Activated CD8-positive, alpha-beta T cell treated with anti-CD3 and anti-CD28 coated beads for 36 hours (primary cell): ENCODE measurements around the gene C10orf105. TPM values are rescaled to one million over a fixed set of nuclear protein-coding genes. Genes with fewer than 3 reads are reported as not detected.

ENCODE experiments used
- ATAC-seq: fragments of 200-7000 bp; cut with Tn5 transposase; one replicate; pipeline ENCODE4 v1.10.0; 2021; ENCODE audit warnings: mild to moderate bottlenecking, moderate library complexity
- CTCF ChIA-PET: fragments of 350-600 bp; sonication (Branson Sonifier 250); formaldehyde crosslinking; loops from one replicate; lab custom pipeline; 2021; ENCODE audit warnings: antibody characterized with exemption; lab: Charles Lee
- POLR2A ChIA-PET: fragments of 350-600 bp; sonication (Branson Sonifier 250); formaldehyde crosslinking; loops from one replicate; lab custom pipeline; 2021; ENCODE audit warnings: antibody characterized with exemption; lab: Charles Lee
- DNase-seq: peaks from one replicate; pipeline ENCODE4 v3.0.0-alpha.2; 2020
- H3K27ac Mint-ChIP-seq: one replicate; pipeline ENCODE4 v1.8.0; 2021; ENCODE audit warnings: mild to moderate bottlenecking, mixed read lengths
- H3K27me3 Mint-ChIP-seq: one replicate; pipeline ENCODE4 v1.8.0; 2021; ENCODE audit warnings: mixed read lengths
- H3K36me3 Mint-ChIP-seq: one replicate; pipeline ENCODE4 v1.8.0; 2021; ENCODE audit warnings: low read depth, mixed read lengths
- H3K4me1 Mint-ChIP-seq: one replicate; pipeline ENCODE4 v1.8.0; 2021; ENCODE audit warnings: low read depth, mixed read lengths
- H3K4me3 Mint-ChIP-seq: one replicate; pipeline ENCODE4 v1.8.0; 2021; ENCODE audit warnings: mild to moderate bottlenecking, moderate library complexity, mixed read lengths
- H3K9me3 Mint-ChIP-seq: one replicate; pipeline ENCODE4 v1.8.0; 2021; ENCODE audit warnings: mixed read lengths
- CTCF ChIP-seq: fragments of 200-600 bp; IDR thresholded peaks from one replicate; pipeline ENCODE4 v1.8.0; 2022; ENCODE audit warnings: antibody characterized with exemption, mild to moderate bottlenecking
- intact Hi-C: fragments of 100-400 bp; cut with micrococcal nuclease; formaldehyde crosslinking; loops from one replicate; pipeline ENCODE4 v1.10.0; 2022
- total RNA-seq, 2 experiments: library from RNA; stranded (reverse); gene quantifications; one replicate each; pipeline ENCODE4 v1.2.3, GENCODE V29; 2021

The C10orf105 gene
- total RNA-seq, 2 experiments from 2014 or later = 0.16 to 0.27 TPM

GRCh38 chr10:71685554-71686232 lies 33.9 kb downstream of the C10orf105 start:
- Mint-ChIP-seq H3K27ac (no peak overlapping the region), H3K4me3 (no peak overlapping the region), H3K36me3 (no peaks in the 10 kb centered on the region), H3K27me3 (no peaks in the 10 kb centered on the region), H3K9me3 (peaks cover 6% of the 10 kb centered on the region), H3K4me1 (peaks cover 7% of the 10 kb centered on the region)
- ChIA-PET CTCF (interaction anchor here (1.0 to 1.3 kb wide), 2 partner anchors 11 to 41 kb away, joined by 3 to 4 read pairs; no protein-coding TSS in a partner anchor), POLR2A (interaction anchor here (1.8 kb wide), 1 partner anchor 19 kb away, joined by 5 read pairs; no protein-coding TSS in a partner anchor)
- TF ChIP-seq CTCF = no peak
- intact Hi-C loops = no loop called here
- no peak for DNase-seq
- no peak for ATAC-seq

- ChIA-PET CTCF (interaction anchor here (0.8 to 1.0 kb wide), 4 partner anchors 10 to 42 kb away, joined by 3 to 5 read pairs (median 4); no protein-coding TSS in a partner anchor), POLR2A (no interaction called here)
- Mint-ChIP-seq H3K36me3 (no peaks in the 10 kb centered on the region), H3K27me3 (no peaks in the 10 kb centered on the region), H3K4me1 (peaks cover 7% of the 10 kb centered on the region), H3K9me3 (peaks cover 6% of the 10 kb centered on the region), H3K4me3 (no peak overlapping the region), H3K27ac (no peak overlapping the region)
- intact Hi-C loops = no loop called here
- peak; percentile 71 for DNase-seq
- TF ChIP-seq CTCF = no peak
- ATAC-seq = peak; percentile 87
These were observed 35.0 kb downstream of the C10orf105 start for GRCh38 chr10:71684356-71685173.

- intact Hi-C loops = no loop called here
- no peaks in the 10 kb centered on the region for H3K36me3 Mint-ChIP-seq
These were observed 36.3 kb downstream of the C10orf105 start for GRCh38 chr10:71683301-71683700.

GRCh38 chr10:71681977-71682376 lies 37.6 kb downstream of the C10orf105 start:
- no peak for ATAC-seq
- TF ChIP-seq CTCF = no peak
- CTCF ChIA-PET = no interaction called here

More at GRCh38 chr10:71683301-71683700, 36.3 kb downstream of the C10orf105 start:
- Mint-ChIP-seq H3K4me3 (no peak overlapping the region), H3K9me3 (peaks cover 5% of the 10 kb centered on the region), H3K27ac (no peak overlapping the region), H3K27me3 (no peaks in the 10 kb centered on the region), H3K4me1 (peaks cover 7% of the 10 kb centered on the region)
- ChIA-PET POLR2A (no interaction called here), CTCF (no interaction called here)
- TF ChIP-seq CTCF = no peak
- no peak for ATAC-seq
- no peak for DNase-seq

More at GRCh38 chr10:71681977-71682376, 37.6 kb downstream of the C10orf105 start:
- DNase-seq = no peak
- Mint-ChIP-seq H3K27me3 (no peaks in the 10 kb centered on the region), H3K27ac (no peak overlapping the region), H3K4me3 (no peak overlapping the region), H3K9me3 (no peaks in the 10 kb centered on the region), H3K4me1 (peaks cover 7% of the 10 kb centered on the region), H3K36me3 (no peaks in the 10 kb centered on the region)
- POLR2A ChIA-PET = no interaction called here
- intact Hi-C loops = no loop called here
